NCI-H748 (cell line): Measurements from ENCODE around the gene HABP2.

Experiments
- DNase-seq: peaks from one replicate; lab custom pipeline; 2025; ENCODE audit not compliant: unreplicated experiment; lab: John Stamatoyannopoulos, UW

Gene HABP2

GRCh38 chr10:113600569-113600968 lies 47.7 kb downstream of the HABP2 start:
- no peak for DNase-seq

- DNase-seq, result no peak
Measured at GRCh38 chr10:113603057-113603777, 50.4 kb downstream of the HABP2 start.

- no peak for DNase-seq
Measured at GRCh38 chr10:113604572-113604971, 51.7 kb downstream of the HABP2 start.

GRCh38 chr10:113605268-113605978 lies 52.6 kb downstream of the HABP2 start:
- DNase-seq, result no peak

- no peak for DNase-seq
Measured at GRCh38 chr10:113609704-113610108, 56.9 kb downstream of the HABP2 start.

- DNase-seq, result no peak
Measured at GRCh38 chr10:113610631-113611601, 58.1 kb downstream of the HABP2 start.

- no peak for DNase-seq
Measured at GRCh38 chr10:113612154-113612553, 59.3 kb downstream of the HABP2 start.

GRCh38 chr10:113613427-113613826 lies 60.6 kb downstream of the HABP2 start:
- no peak for DNase-seq

- peak; percentile 9 for DNase-seq
Measured at GRCh38 chr10:113613977-113614690, 61.3 kb downstream of the HABP2 start.

GRCh38 chr10:113616244-113617074 lies 63.6 kb downstream of the HABP2 start:
- DNase-seq, result peak; percentile 14

- DNase-seq, result no peak
Measured at GRCh38 chr10:113617086-113617485, 64.2 kb downstream of the HABP2 start.

- no peak for DNase-seq
Measured at GRCh38 chr10:113618338-113618737, 65.5 kb downstream of the HABP2 start.

- DNase-seq, result peak; percentile 10
Measured at GRCh38 chr10:113619401-113619800, 66.5 kb downstream of the HABP2 start.

GRCh38 chr10:113620511-113620910 lies 67.7 kb downstream of the HABP2 start:
- DNase-seq, result peak; percentile 77

- no peak for DNase-seq
Measured at GRCh38 chr10:113620936-113621335, 68.1 kb downstream of the HABP2 start.

- no peak for DNase-seq
Measured at GRCh38 chr10:113621799-113622198, 68.9 kb downstream of the HABP2 start.

- DNase-seq, result no peak
Measured at GRCh38 chr10:113622831-113623230, 70.0 kb downstream of the HABP2 start.

GRCh38 chr10:113625461-113626186 lies 72.8 kb downstream of the HABP2 start:
- DNase-seq, result no peak

- DNase-seq, result no peak
Measured at GRCh38 chr10:113626809-113627355, 74.0 kb downstream of the HABP2 start.
